Skeletal muscle satellite cell (primary cell): ENCODE measurements around the gene COL8A2.

Experiments
- H3K27me3 ChIP-seq: 2 replicates; pipeline ENCODE4 v1.7.0; 2013; ENCODE audit warnings: low read length; ENCODE audit not compliant: control insufficient read depth, insufficient read depth
- H3K36me3 ChIP-seq: 2 replicates; pipeline ENCODE4 v1.7.0; 2013; ENCODE audit warnings: mild to moderate bottlenecking, control low read depth, low read length; ENCODE audit not compliant: insufficient read depth
- H3K4me1 ChIP-seq: 2 replicates; pipeline ENCODE4 v1.7.0; 2013; ENCODE audit warnings: low read length; ENCODE audit not compliant: control insufficient read depth, insufficient read depth
- H3K4me2 ChIP-seq: 2 replicates; pipeline ENCODE4 v1.7.0; 2013; ENCODE audit warnings: mild to moderate bottlenecking, low read length
- H3K4me3 ChIP-seq: 2 replicates; pipeline ENCODE4 v1.7.0; 2013; ENCODE audit warnings: low read length
- H3K9ac ChIP-seq: 2 replicates; pipeline ENCODE4 v1.7.0; 2013; ENCODE audit warnings: mild to moderate bottlenecking, low read depth, low read length, moderate library complexity
- H3K9me3 ChIP-seq: replicated peaks from 2 replicates; pipeline ENCODE4 v1.7.0; 2013; ENCODE audit warnings: mild to moderate bottlenecking, control low read depth, low read length

Gene COL8A2

GRCh38 chr1:36118447-36119204 lies 6.4 kb downstream of the COL8A2 start:
- peaks cover 34% of the 10 kb centered on the region for H3K4me1 ChIP-seq
- no peaks in the 10 kb centered on the region for H3K36me3 ChIP-seq
- no peak overlapping the region for H3K9ac ChIP-seq
- peaks cover 9% of the 10 kb centered on the region for H3K27me3 ChIP-seq
- no peak overlapping the region for H3K4me2 ChIP-seq
- no peak overlapping the region for H3K4me3 ChIP-seq
- no peaks in the 10 kb centered on the region for H3K9me3 ChIP-seq

- Histone ChIP-seq H3K4me3 (no peak overlapping the region), H3K4me2 (no peak overlapping the region), H3K36me3 (no peaks in the 10 kb centered on the region), H3K4me1 (peaks cover 34% of the 10 kb centered on the region), H3K9me3 (no peaks in the 10 kb centered on the region), H3K27me3 (no peaks in the 10 kb centered on the region), H3K9ac (no peak overlapping the region)
These were observed 8.1 kb downstream of the COL8A2 start for GRCh38 chr1:36116901-36117300.

GRCh38 chr1:36115931-36116330 lies 9.1 kb downstream of the COL8A2 start:
- H3K9ac ChIP-seq: peak overlapping the region; percentile 79
- no peak overlapping the region for H3K4me3 ChIP-seq
- H3K27me3 ChIP-seq: no peaks in the 10 kb centered on the region
- H3K4me2 ChIP-seq: no peak overlapping the region
- H3K36me3 ChIP-seq: no peaks in the 10 kb centered on the region
- peaks cover 34% of the 10 kb centered on the region for H3K4me1 ChIP-seq
- no peaks in the 10 kb centered on the region for H3K9me3 ChIP-seq

DNA sequence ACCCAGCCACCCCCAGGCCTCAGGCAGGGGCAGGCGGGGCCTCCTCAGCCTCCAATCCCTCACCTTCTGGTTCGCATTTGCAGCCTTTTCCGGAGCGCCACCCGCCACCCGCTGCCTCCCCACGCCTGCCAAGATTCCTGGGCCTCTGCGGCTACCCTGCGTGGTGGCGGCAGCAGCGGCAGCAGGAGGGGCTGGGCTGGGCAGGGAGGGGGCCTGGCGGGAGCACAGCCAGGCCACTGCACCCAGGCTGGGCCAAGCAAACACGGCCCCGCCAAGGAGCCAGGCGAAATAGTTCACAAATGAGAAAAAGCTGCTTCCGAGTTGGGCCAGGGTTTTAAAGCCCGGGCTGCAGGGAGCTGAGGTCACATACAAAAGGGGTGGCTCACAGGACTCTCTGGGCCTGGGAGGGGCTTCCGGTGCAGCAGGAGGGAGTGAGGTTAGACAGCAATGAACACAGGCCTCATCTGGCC lies 9.8 kb downstream of the COL8A2 start:
- Histone ChIP-seq H3K27me3 (no peaks in the 10 kb centered on the region), H3K9me3 (no peaks in the 10 kb centered on the region), H3K4me3 (peak overlapping the region; percentile 26), H3K4me1 (peaks cover 34% of the 10 kb centered on the region), H3K9ac (peak overlapping the region; percentile 79), H3K36me3 (no peaks in the 10 kb centered on the region), H3K4me2 (peak overlapping the region; percentile 71)

DNA sequence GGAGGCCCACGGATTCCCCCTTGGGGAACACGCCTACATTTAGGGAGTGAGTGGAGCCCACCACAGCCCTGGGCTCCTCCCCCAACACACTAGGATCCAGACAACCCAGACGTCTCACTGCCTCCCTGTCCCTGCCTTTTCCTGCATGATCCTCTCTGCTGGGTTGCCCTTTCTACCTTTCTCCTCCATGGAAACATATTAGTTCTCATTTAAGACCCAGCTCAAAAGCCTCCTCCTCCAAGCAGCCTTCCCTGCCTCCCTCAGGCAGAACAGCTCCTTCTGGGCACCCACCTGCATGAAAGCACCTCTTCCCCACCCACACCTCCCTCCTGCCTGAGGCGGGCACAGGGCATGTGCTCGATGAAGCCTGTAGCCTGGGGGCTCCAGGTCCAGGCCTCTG lies 10.7 kb downstream of the COL8A2 start:
- no peak overlapping the region for H3K9ac ChIP-seq
- H3K9me3 ChIP-seq: no peaks in the 10 kb centered on the region
- H3K4me1 ChIP-seq: peaks cover 27% of the 10 kb centered on the region
- H3K4me2 ChIP-seq: no peak overlapping the region
- no peak overlapping the region for H3K4me3 ChIP-seq
- H3K27me3 ChIP-seq: no peaks in the 10 kb centered on the region
- H3K36me3 ChIP-seq: no peaks in the 10 kb centered on the region

- Histone ChIP-seq H3K4me1 (peaks cover 40% of the 10 kb centered on the region), H3K36me3 (no peaks in the 10 kb centered on the region), H3K9ac (no peak overlapping the region), H3K27me3 (no peaks in the 10 kb centered on the region), H3K4me2 (no peak overlapping the region), H3K4me3 (no peak overlapping the region), H3K9me3 (no peaks in the 10 kb centered on the region)
These were observed 12.2 kb downstream of the COL8A2 start for GRCh38 chr1:36112823-36113222.

GRCh38 chr1:36111151-36111550 lies 13.9 kb downstream of the COL8A2 start:
- Histone ChIP-seq H3K4me1 (peaks cover 34% of the 10 kb centered on the region), H3K9me3 (no peaks in the 10 kb centered on the region), H3K4me3 (no peak overlapping the region), H3K4me2 (no peak overlapping the region), H3K9ac (no peak overlapping the region), H3K36me3 (no peaks in the 10 kb centered on the region), H3K27me3 (no peaks in the 10 kb centered on the region)

GRCh38 chr1:36109041-36109679 lies 15.9 kb downstream of the COL8A2 start:
- Histone ChIP-seq H3K9me3 (no peaks in the 10 kb centered on the region), H3K4me2 (peak overlapping the region; percentile 34), H3K4me3 (no peak overlapping the region), H3K27me3 (no peaks in the 10 kb centered on the region), H3K4me1 (peaks cover 17% of the 10 kb centered on the region), H3K9ac (peak overlapping the region; percentile 36), H3K36me3 (no peaks in the 10 kb centered on the region)

DNA sequence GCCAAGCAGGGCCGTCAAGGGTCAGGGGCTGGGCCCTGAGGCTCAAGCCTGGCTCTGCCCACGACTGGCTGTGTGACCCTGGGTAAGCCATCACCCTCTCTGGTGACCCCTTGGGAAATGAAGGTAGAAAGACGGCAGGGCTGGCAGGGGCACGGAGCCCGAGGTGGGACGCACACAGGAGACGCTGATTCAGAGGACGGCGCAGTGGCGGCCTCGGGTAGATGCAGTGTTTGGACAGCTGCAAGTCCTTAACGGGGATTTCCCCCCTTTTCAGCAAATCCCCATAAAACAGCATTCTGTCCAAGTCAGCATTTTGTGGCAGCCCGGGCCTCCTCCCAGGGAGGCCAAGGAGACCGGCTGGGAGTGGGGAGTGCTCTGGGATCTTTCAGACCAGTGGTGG lies 16.7 kb downstream of the COL8A2 start:
- peak overlapping the region; percentile 36 for H3K9ac ChIP-seq
- peak overlapping the region; percentile 34 for H3K4me2 ChIP-seq
- no peaks in the 10 kb centered on the region for H3K36me3 ChIP-seq
- peak overlapping the region; percentile 3 for H3K4me3 ChIP-seq
- peaks cover 17% of the 10 kb centered on the region for H3K4me1 ChIP-seq
- H3K9me3 ChIP-seq: no peaks in the 10 kb centered on the region
- no peaks in the 10 kb centered on the region for H3K27me3 ChIP-seq

DNA sequence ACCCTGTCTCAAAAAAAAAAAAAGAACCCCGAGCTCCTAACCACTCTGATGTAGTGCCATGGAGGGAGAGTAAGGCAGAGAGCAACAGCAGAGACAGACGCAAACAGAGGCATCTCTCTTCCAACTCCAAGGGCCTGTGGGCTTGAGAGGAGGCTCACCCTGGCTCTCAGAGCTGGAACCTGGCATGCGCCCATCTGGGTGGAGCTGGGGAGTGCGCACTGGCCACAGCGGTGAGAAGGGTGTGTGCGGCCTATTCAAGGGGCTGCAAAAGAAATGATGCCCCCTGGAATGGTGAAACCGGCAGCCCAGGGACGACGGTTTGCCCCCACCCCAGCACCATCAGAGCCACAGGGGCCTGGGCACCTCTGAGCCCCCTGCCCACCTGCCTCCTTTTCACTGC lies 17.6 kb downstream of the COL8A2 start:
- Histone ChIP-seq H3K4me2 (no peak overlapping the region), H3K4me3 (no peak overlapping the region), H3K9ac (no peak overlapping the region), H3K9me3 (no peaks in the 10 kb centered on the region), H3K4me1 (peaks cover 17% of the 10 kb centered on the region), H3K36me3 (no peaks in the 10 kb centered on the region), H3K27me3 (no peaks in the 10 kb centered on the region)

DNA sequence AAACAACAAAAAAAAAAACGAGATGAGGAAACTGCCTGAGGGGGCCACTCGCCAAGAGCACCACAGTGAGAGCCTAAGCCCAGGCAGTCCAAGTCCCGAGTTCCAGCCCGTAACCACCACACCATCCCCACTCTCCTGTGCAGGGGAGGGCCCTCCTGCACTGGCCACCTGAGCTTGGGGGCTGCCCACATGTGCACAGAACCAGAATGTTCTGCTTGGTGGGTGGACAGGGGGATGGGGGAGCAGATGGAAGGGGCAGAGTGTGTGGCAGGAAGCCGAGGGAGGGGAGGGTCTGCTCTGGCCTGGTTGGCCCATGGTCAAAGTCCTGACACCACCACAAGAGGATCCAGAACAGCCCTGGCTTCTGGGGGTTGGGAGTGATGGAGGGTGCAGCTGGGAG lies 18.8 kb downstream of the COL8A2 start:
- Histone ChIP-seq H3K9me3 (no peaks in the 10 kb centered on the region), H3K4me2 (no peak overlapping the region), H3K9ac (no peak overlapping the region), H3K36me3 (no peaks in the 10 kb centered on the region), H3K4me3 (no peak overlapping the region), H3K4me1 (peaks cover 17% of the 10 kb centered on the region), H3K27me3 (no peaks in the 10 kb centered on the region)

GRCh38 chr1:36101546-36101945 lies 23.5 kb downstream of the COL8A2 start:
- Histone ChIP-seq H3K9ac (no peak overlapping the region), H3K4me2 (no peak overlapping the region), H3K4me3 (no peak overlapping the region), H3K27me3 (no peaks in the 10 kb centered on the region), H3K4me1 (no peaks in the 10 kb centered on the region), H3K9me3 (no peaks in the 10 kb centered on the region), H3K36me3 (no peaks in the 10 kb centered on the region)
